ENCODE data around the gene LRP5.

- TF ChIP-seq CTCF (IDR thresholded peaks at IDR 0.05; ENCODE audit: insufficient read depth, low read length, poor library complexity, severe bottlenecking) (no peak), EZH2phosphoT487 (conservative IDR thresholded peaks at IDR 0.05; ENCODE audit: low read length) (no peak)
Observed at GRCh38 chr11:68424981-68425865, 112.8 kb downstream of the LRP5 start.
